ENCODE measurements around the gene TANK.

TANK gene

DNA sequence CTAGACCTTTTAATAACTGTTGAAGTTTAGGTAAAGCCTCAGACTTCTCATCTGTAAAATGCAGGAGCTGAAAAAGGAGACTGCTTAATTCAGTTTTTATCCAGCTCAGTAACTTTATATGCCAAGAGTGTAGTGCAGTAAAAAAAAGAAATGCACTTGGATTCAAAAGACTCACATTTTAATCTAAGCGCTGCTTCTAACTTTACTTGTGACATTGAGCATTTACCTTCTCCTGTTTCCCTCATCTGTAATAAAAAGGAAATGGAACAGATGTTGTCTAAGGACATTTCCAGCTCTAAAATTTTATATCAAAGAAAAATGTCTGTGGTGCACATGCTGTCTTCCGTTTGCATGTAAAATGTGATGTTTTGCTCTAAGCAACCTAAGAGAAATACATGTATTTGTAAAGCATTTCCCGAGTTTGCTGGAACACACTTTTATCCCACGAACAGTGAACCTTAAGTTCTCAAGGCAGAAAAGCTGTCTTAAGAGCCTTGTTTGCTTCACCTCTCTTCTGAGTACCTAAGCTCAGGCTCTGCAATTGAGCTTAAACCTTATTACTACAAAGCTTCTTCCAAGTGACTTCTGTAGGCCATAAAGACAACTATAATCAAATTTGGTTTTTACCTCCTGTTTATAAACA, 24.2 kb upstream of the TANK start:
- Histone ChIP-seq H3K9ac (ENCODE audit: low read depth, low read length) (no peak overlapping the region), H3K4me1 (ENCODE audit: control insufficient read depth, insufficient read depth, low read length) (peaks cover 10% of the 10 kb centered on the region), H3K36me3 (ENCODE audit: control insufficient read depth, insufficient read depth, low read length) (no peaks in the 10 kb centered on the region), H3K9me3 (ENCODE audit: control insufficient read depth, insufficient read depth, low read length) (no peaks in the 10 kb centered on the region), H3K4me3 (ENCODE audit: low read depth, low read length) (no peak overlapping the region), H3K27me3 (ENCODE audit: control insufficient read depth, insufficient read depth, low read length) (no peaks in the 10 kb centered on the region)

DNA sequence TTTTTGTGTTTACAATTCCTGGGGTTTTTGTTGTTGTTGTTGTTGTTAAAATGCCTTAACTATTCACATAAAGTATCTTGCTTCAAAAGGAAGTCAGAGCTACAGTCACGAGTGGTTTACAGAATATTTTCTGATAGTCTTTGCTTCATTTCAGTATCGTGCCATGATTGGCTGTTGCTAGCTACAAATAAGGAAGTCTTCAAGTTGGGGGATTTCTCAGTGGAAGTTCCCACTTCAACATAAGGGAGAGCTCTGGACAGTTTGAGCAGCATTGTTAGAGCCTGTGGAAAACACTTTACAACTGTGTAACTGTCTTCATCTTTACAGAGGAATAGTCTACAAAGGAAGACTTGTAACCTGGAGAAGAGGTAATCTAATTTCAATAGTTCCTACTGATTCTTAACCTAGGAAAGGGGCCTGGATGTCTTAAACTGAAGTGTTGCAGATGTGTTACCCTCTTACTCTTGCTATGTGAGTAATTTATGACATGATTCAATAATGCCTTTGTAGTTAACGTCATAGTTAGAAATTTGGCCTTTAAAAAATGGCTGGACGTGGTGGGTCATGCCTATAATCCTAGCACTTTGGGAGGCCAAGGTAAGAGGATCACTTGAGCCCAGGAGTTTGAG, 23.4 kb upstream of the TANK start:
- Histone ChIP-seq H3K9ac (ENCODE audit: low read depth, low read length) (no peak overlapping the region), H3K27me3 (ENCODE audit: control insufficient read depth, insufficient read depth, low read length) (no peaks in the 10 kb centered on the region), H3K36me3 (ENCODE audit: control insufficient read depth, insufficient read depth, low read length) (no peaks in the 10 kb centered on the region), H3K9me3 (ENCODE audit: control insufficient read depth, insufficient read depth, low read length) (no peaks in the 10 kb centered on the region), H3K4me1 (ENCODE audit: control insufficient read depth, insufficient read depth, low read length) (peaks cover 10% of the 10 kb centered on the region), H3K4me3 (ENCODE audit: low read depth, low read length) (no peak overlapping the region)

DNA sequence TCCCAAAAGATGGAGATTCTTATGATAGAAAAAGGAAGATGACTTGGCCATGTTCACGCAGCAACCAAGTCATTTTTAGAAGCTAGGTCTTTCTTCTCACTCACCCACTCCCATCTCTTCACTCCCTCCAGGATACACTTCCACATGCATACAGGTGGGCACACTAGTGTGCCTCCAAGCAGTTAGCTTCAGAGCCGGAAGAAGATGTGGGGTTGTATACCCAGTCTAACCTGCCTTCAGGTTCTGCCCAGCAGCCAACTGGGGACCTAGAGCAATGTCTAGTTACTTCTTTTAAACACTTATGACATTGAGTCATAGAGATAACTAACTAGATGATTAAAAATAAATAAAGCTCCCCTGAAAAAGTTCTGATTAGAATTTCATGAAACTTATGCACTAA, 21.8 kb upstream of the TANK start:
- Histone ChIP-seq H3K9me3 (ENCODE audit: control insufficient read depth, insufficient read depth, low read length) (no peaks in the 10 kb centered on the region), H3K36me3 (ENCODE audit: control insufficient read depth, insufficient read depth, low read length) (no peaks in the 10 kb centered on the region), H3K9ac (ENCODE audit: low read depth, low read length) (no peak overlapping the region), H3K27me3 (ENCODE audit: control insufficient read depth, insufficient read depth, low read length) (no peaks in the 10 kb centered on the region), H3K4me3 (ENCODE audit: low read depth, low read length) (no peak overlapping the region), H3K4me1 (ENCODE audit: control insufficient read depth, insufficient read depth, low read length) (peaks cover 10% of the 10 kb centered on the region)

DNA sequence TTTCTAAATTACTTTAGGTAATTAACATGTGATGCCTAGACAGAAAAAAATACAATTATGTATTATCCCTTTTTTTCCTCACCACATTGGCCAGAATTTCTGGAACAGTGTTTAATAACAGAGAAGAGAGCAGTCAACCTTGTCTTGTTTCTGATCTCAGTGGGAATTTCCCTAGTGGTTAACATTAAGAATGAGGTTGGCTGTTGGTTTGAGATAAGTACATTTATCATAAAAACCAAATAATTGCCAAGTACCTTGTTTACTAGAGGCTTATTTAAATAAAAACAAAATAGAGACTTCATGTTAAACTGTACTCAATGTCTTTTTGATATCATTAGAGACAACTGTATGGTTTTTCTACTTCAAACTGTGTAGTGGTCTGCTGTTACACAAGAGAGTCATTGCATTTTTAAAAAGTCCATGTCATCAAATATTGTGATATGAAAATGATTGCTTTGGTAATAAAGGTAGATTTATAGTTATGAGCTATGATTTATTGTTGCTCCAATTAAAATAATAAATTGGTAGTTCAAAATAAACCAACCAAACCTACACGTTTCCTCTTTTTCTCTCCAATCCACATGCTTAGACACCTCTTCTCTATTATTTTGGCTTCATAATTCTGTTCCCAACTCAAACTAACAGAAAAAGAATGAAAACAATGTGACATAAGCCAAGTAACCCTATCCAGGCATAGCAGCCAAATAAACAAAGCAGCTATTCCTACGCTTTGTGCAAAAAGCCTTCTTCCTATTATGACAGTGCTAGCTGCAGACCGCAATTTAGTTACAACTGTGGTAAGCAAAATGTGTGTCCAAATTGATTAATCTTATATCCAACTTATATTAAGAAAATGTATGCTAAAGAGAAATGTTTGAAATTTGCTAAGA, 20.9 kb upstream of the TANK start:
- Histone ChIP-seq H3K4me3 (ENCODE audit: low read depth, low read length) (no peak overlapping the region), H3K9me3 (ENCODE audit: control insufficient read depth, insufficient read depth, low read length) (no peaks in the 10 kb centered on the region), H3K36me3 (ENCODE audit: control insufficient read depth, insufficient read depth, low read length) (no peaks in the 10 kb centered on the region), H3K4me1 (ENCODE audit: control insufficient read depth, insufficient read depth, low read length) (peaks cover 10% of the 10 kb centered on the region), H3K27me3 (ENCODE audit: control insufficient read depth, insufficient read depth, low read length) (no peaks in the 10 kb centered on the region), H3K9ac (ENCODE audit: low read depth, low read length) (no peak overlapping the region)

DNA sequence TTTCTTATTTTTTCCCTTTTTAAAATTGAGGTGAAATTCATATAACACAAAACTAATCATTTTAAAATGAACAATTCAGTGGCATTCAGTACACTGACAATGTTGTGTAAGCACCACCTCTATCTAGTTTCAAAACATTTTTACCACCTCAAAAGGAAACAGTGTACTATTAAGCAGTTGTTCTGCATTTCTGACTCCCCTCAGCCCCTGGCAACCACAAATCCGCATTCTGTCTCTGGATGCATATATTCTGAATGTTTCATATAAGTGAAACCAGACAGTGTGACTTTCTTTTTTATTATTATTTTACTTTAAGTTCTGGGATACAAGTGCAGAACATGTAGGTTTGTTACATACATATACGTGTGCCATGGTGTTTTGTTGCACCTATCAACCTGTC, 19.2 kb upstream of the TANK start:
- Histone ChIP-seq H3K4me1 (ENCODE audit: control insufficient read depth, insufficient read depth, low read length) (no peaks in the 10 kb centered on the region), H3K4me3 (ENCODE audit: low read depth, low read length) (no peak overlapping the region)

DNA sequence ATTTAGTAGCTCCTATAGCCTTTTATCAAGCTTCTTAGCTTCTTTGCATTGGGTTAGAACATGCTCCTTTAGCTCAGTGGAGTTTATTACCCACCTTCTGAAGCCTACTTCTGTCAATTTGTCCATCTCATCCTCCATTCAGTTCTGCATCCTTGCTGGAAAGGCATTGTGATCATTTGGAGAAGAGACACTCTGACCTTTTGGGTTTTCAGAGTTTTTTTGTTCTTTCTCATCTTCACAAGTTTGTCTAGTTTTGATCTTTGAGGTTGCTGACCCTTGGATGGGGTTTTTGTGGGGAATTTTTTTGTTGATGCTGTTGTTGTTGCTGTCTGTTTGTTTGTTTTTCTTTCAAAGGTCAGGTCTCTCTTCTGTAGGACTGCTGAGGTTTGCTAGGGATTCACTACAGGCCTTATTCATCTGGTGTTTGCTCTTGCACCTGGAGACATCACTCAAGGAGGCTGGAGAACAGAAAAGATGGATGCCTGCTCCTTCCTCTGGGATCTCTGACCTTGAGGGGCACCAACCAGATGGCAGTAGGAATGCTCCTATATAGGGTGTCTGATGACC, 13.9 kb upstream of the TANK start:
- H3K4me1 ChIP-seq (ENCODE audit: control insufficient read depth, insufficient read depth, low read length), result no peaks in the 10 kb centered on the region
- no peak overlapping the region for H3K9ac ChIP-seq (ENCODE audit: low read depth, low read length)
- H3K27me3 ChIP-seq (ENCODE audit: control insufficient read depth, insufficient read depth, low read length), result no peaks in the 10 kb centered on the region
- no peaks in the 10 kb centered on the region for H3K36me3 ChIP-seq (ENCODE audit: control insufficient read depth, insufficient read depth, low read length)
- no peak overlapping the region for H3K4me3 ChIP-seq (ENCODE audit: low read depth, low read length)
- no peaks in the 10 kb centered on the region for H3K9me3 ChIP-seq (ENCODE audit: control insufficient read depth, insufficient read depth, low read length)

More for the DNA sequence above, 19.2 kb upstream of the TANK start:
- Histone ChIP-seq H3K9ac (ENCODE audit: low read depth, low read length) (no peak overlapping the region), H3K27me3 (ENCODE audit: control insufficient read depth, insufficient read depth, low read length) (no peaks in the 10 kb centered on the region), H3K36me3 (ENCODE audit: control insufficient read depth, insufficient read depth, low read length) (no peaks in the 10 kb centered on the region), H3K9me3 (ENCODE audit: control insufficient read depth, insufficient read depth, low read length) (no peaks in the 10 kb centered on the region)

DNA sequence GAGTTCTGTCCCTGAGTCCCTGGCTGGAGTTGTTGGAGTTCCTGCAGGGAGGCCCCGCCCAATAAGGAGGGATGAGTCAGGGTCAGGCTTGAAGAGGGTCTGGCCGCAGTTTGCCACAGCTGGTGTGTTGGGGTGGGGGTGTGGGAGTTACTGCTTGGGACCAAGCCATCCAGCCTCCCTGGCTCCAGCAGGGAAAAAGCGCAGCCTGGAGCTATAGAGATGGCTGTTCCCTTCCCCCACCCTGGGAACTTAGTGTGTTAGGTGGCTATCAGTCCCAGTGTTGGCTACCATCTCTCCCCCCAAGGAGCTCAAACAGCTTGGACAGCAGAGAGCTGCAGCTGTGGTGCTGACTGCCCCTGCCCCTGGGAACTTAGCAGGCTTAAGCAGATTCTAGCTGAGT, 13.2 kb upstream of the TANK start:
- no peaks in the 10 kb centered on the region for H3K36me3 ChIP-seq (ENCODE audit: control insufficient read depth, insufficient read depth, low read length)
- no peak overlapping the region for H3K4me3 ChIP-seq (ENCODE audit: low read depth, low read length)
- H3K27me3 ChIP-seq (ENCODE audit: control insufficient read depth, insufficient read depth, low read length), result no peaks in the 10 kb centered on the region
- H3K9me3 ChIP-seq (ENCODE audit: control insufficient read depth, insufficient read depth, low read length), result no peaks in the 10 kb centered on the region
- H3K9ac ChIP-seq (ENCODE audit: low read depth, low read length), result no peak overlapping the region
- no peaks in the 10 kb centered on the region for H3K4me1 ChIP-seq (ENCODE audit: control insufficient read depth, insufficient read depth, low read length)

DNA sequence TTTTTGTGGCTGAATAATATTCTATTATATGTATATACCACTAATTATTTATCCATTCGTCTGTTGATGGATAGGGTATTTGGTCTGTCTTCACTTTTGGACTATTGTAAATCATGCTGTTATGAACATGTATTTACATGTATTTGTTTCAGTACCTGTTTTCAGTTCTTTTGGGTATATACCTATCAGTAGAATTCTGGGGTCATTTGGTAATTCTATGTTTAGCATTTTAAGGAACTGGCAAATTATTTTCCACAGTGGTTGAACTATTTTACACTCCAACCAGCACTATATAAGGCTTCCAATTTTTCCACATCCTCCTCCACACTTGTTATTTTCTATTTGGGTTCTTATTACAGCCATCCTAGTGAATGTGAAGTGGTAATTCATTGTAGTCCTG, 12.4 kb upstream of the TANK start:
- H3K4me3 ChIP-seq (ENCODE audit: low read depth, low read length), result no peak overlapping the region
- no peaks in the 10 kb centered on the region for H3K36me3 ChIP-seq (ENCODE audit: control insufficient read depth, insufficient read depth, low read length)
- no peak overlapping the region for H3K9ac ChIP-seq (ENCODE audit: low read depth, low read length)
- H3K4me1 ChIP-seq (ENCODE audit: control insufficient read depth, insufficient read depth, low read length), result no peaks in the 10 kb centered on the region
- H3K9me3 ChIP-seq (ENCODE audit: control insufficient read depth, insufficient read depth, low read length), result no peaks in the 10 kb centered on the region
- H3K27me3 ChIP-seq (ENCODE audit: control insufficient read depth, insufficient read depth, low read length), result no peaks in the 10 kb centered on the region

DNA sequence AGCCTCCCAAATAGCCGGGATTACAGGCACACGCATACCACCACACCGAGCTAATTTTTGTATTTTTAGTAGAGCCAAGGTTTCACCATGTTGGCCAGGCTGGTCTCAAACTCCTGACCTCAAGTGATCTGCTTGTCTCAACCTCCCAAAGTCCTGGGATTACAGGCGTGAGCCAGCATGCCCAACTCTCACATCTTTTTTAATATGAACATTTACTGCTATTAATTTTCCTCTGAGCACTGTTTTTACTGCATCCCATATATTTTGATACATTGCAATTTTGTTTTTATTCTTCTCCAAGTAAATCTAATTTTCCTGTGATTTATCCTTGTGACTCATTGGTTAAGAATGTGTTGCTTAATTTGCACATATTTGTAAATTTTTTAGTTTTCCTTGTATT, 9.5 kb upstream of the TANK start:
- Histone ChIP-seq H3K9me3 (ENCODE audit: control insufficient read depth, insufficient read depth, low read length) (no peaks in the 10 kb centered on the region), H3K36me3 (ENCODE audit: control insufficient read depth, insufficient read depth, low read length) (no peaks in the 10 kb centered on the region), H3K27me3 (ENCODE audit: control insufficient read depth, insufficient read depth, low read length) (no peaks in the 10 kb centered on the region), H3K9ac (ENCODE audit: low read depth, low read length) (no peak overlapping the region), H3K4me3 (ENCODE audit: low read depth, low read length) (no peak overlapping the region), H3K4me1 (ENCODE audit: control insufficient read depth, insufficient read depth, low read length) (no peaks in the 10 kb centered on the region)

DNA sequence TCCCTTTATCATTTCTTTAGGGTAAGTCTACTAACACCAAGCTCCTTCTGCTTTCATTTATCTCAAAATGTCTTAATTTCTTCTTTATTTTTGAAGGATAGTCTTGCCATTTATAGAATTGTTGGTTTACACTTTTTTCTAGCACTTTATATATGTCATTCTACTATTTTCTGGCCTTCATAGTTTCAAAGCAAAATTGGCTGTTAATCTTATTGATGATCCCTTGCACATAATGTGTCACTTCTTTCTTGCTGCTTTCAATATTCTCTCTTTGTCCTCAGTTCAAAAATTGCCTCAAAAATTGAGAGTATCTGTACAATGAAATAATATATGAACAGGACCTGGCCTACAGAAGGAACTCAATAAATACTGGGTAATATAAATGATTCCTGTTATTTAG, 7.9 kb upstream of the TANK start:
- Histone ChIP-seq H3K9ac (ENCODE audit: low read depth, low read length) (no peak overlapping the region), H3K4me3 (ENCODE audit: low read depth, low read length) (no peak overlapping the region), H3K4me1 (ENCODE audit: control insufficient read depth, insufficient read depth, low read length) (no peaks in the 10 kb centered on the region), H3K9me3 (ENCODE audit: control insufficient read depth, insufficient read depth, low read length) (no peaks in the 10 kb centered on the region), H3K27me3 (ENCODE audit: control insufficient read depth, insufficient read depth, low read length) (no peaks in the 10 kb centered on the region), H3K36me3 (ENCODE audit: control insufficient read depth, insufficient read depth, low read length) (no peaks in the 10 kb centered on the region)

DNA sequence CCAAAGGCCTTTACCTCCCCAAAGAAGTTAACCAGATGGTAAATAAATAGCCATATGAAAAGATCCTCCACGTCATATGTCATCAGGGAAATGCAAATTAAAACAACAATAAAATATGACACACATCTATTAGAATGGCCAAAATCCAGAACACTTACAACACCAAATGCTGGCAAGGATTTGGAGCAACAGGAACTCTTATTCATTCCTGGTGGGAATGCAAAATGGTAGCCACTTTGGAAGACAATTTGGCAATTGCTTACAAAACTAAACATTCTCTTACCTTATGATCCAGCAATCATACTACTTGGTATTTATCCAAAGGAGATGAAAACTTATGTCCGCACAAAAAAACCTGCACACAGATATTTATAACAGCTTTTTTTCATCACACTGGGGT, 1.3 kb upstream of the TANK start:
- no peaks in the 10 kb centered on the region for H3K36me3 ChIP-seq (ENCODE audit: control insufficient read depth, insufficient read depth, low read length)
- H3K9me3 ChIP-seq (ENCODE audit: control insufficient read depth, insufficient read depth, low read length), result no peaks in the 10 kb centered on the region
- peaks cover 4% of the 10 kb centered on the region for H3K4me1 ChIP-seq (ENCODE audit: control insufficient read depth, insufficient read depth, low read length)
- H3K9ac ChIP-seq (ENCODE audit: low read depth, low read length), result no peak overlapping the region
- no peaks in the 10 kb centered on the region for H3K27me3 ChIP-seq (ENCODE audit: control insufficient read depth, insufficient read depth, low read length)
- H3K4me3 ChIP-seq (ENCODE audit: low read depth, low read length), result no peak overlapping the region
